ENCODE measurements around the gene METTL21C.

DNA sequence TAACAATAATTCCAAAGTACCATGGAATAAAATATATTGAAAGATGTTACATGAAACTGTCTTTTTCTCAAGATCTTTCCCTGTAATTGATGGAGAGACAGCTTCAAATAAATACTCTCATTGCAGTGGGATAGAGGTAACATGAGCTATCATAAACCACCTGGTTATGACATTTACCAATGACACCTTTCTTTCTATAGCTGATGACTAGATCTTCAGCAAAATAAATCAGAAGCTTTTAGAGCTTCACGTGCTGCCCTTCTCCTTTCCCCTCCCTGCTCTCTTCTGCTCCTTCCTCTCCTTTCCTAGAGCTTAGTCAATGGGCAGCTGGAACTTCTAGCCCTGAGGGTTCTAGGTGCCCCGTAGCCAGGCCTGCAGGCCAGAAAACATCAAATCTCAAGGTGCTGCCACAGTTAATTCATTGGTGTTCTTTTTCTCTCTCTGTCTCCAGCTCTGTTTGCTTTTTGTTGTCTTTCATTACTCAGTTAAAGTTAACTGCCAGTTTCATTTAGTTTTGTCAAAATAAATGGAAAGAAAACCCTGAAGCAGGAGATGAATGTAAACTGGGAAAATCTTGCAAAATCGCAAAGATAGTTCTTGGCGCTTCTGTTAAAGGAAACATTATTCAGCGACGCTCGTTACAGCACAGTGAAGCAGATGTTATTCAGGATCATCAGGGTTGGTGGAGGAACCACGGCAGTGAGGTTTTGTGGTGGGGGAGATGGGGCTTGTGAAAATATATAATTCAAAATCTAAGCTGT, 8.3 kb upstream of the METTL21C start:
- TF ChIP-seq, protein P1, sequence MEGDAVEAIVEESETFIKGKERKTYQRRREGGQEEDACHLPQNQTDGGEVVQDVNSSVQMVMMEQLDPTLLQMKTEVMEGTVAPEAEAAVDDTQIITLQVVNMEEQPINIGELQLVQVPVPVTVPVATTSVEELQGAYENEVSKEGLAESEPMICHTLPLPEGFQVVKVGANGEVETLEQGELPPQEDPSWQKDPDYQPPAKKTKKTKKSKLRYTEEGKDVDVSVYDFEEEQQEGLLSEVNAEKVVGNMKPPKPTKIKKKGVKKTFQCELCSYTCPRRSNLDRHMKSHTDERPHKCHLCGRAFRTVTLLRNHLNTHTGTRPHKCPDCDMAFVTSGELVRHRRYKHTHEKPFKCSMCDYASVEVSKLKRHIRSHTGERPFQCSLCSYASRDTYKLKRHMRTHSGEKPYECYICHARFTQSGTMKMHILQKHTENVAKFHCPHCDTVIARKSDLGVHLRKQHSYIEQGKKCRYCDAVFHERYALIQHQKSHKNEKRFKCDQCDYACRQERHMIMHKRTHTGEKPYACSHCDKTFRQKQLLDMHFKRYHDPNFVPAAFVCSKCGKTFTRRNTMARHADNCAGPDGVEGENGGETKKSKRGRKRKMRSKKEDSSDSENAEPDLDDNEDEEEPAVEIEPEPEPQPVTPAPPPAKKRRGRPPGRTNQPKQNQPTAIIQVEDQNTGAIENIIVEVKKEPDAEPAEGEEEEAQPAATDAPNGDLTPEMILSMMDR (conservative IDR thresholded peaks at IDR 0.05; ENCODE audit: low read length): no peak
- no peak for TF ChIP-seq EZH2phosphoT487 (IDR thresholded peaks at IDR 0.05; ENCODE audit: borderline replicate concordance)
